ENCODE results near the gene RAX2.

- no peak for TF ChIP-seq POLR2AphosphoS5 (IDR thresholded peaks at IDR 0.05; ENCODE audit: low read length)
- TF ChIP-seq, protein P1, sequence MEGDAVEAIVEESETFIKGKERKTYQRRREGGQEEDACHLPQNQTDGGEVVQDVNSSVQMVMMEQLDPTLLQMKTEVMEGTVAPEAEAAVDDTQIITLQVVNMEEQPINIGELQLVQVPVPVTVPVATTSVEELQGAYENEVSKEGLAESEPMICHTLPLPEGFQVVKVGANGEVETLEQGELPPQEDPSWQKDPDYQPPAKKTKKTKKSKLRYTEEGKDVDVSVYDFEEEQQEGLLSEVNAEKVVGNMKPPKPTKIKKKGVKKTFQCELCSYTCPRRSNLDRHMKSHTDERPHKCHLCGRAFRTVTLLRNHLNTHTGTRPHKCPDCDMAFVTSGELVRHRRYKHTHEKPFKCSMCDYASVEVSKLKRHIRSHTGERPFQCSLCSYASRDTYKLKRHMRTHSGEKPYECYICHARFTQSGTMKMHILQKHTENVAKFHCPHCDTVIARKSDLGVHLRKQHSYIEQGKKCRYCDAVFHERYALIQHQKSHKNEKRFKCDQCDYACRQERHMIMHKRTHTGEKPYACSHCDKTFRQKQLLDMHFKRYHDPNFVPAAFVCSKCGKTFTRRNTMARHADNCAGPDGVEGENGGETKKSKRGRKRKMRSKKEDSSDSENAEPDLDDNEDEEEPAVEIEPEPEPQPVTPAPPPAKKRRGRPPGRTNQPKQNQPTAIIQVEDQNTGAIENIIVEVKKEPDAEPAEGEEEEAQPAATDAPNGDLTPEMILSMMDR (IDR thresholded peaks at IDR 0.05 in 2 of 3, conservative IDR thresholded peaks at IDR 0.05 in 1 of 3; ENCODE audit: control insufficient read depth in 2 of 3, extremely low read depth in 1 of 3, insufficient read depth in 1 of 3, low read depth in 3 of 3, low read length in 3 of 3) = no peak
- TF ChIP-seq RAD21 (IDR thresholded peaks at IDR 0.05; ENCODE audit: insufficient read depth, low read depth, low read length) = no peak
- no peak for TF ChIP-seq FOXM1 (IDR thresholded peaks at IDR 0.05; ENCODE audit: low read depth, low read length)
- no peak for TF ChIP-seq EZH2 (IDR thresholded peaks at IDR 0.05; ENCODE audit: borderline replicate concordance, control insufficient read depth, low read depth, low read length)
- no peak for TF ChIP-seq MAX (IDR thresholded peaks at IDR 0.05; ENCODE audit: low read depth, low read length)
- TF ChIP-seq JUND (IDR thresholded peaks at IDR 0.05; ENCODE audit: low read depth, low read length) = no peak
Measured at GRCh38 chr19:3807131-3807480, 35.1 kb upstream of the RAX2 start.
